Astrocyte of the spinal cord (primary cell): ENCODE results near the gene AHI1.
"Not testable (repeated sequence)": the region's sequence is repeated elsewhere in the genome, so short reads cannot be mapped to it uniquely, and the experiment has no call there.

Experiments used
- DNase-seq: peaks from one replicate; pipeline ENCODE4 v3.0.0; 2011; ENCODE audit warnings: low read depth, low spot score
- H3K4me3 ChIP-seq: 2 replicates; pipeline ENCODE4 v1.5.1; 2011; ENCODE audit warnings: low read depth, mild to moderate bottlenecking, low read length, moderate library complexity
- in situ Hi-C: cut with HindIII; loops from 2 replicates; pipeline ENCODE4 v1.10.0; 2017; ENCODE audit warnings: low sequenced_read_pairs
- TF ChIP-seq, protein P1 (sequence below): IDR thresholded peaks from 2 replicates; pipeline ENCODE4 v1.5.1; 2012; ENCODE audit warnings: low read depth, mild to moderate bottlenecking, low read length, inconsistent platforms

Gene AHI1

DNA sequence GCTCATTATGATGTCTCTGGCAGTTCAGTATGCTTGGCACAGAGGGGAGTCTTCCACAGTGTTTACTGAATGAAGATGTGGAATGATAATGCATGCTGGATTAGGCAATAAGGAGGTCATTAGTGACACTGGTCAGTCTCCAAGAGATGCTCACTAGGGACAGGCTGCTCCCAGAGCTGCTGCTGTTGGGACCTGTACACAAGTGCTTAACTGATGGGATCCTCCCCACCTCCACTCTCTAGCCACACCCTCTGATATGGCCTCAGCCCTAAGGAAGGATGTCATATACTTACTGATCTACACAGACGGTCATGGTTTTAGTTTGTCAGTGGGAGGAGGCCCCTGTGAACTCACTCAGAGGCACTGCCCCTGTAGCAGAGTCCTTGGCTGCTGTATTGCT, 243.1 kb downstream of the AHI1 start:
- in situ Hi-C loops = no loop called here
- TF ChIP-seq, protein P1, sequence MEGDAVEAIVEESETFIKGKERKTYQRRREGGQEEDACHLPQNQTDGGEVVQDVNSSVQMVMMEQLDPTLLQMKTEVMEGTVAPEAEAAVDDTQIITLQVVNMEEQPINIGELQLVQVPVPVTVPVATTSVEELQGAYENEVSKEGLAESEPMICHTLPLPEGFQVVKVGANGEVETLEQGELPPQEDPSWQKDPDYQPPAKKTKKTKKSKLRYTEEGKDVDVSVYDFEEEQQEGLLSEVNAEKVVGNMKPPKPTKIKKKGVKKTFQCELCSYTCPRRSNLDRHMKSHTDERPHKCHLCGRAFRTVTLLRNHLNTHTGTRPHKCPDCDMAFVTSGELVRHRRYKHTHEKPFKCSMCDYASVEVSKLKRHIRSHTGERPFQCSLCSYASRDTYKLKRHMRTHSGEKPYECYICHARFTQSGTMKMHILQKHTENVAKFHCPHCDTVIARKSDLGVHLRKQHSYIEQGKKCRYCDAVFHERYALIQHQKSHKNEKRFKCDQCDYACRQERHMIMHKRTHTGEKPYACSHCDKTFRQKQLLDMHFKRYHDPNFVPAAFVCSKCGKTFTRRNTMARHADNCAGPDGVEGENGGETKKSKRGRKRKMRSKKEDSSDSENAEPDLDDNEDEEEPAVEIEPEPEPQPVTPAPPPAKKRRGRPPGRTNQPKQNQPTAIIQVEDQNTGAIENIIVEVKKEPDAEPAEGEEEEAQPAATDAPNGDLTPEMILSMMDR = no peak
- no peak overlapping the region for H3K4me3 ChIP-seq
- no peak for DNase-seq

DNA sequence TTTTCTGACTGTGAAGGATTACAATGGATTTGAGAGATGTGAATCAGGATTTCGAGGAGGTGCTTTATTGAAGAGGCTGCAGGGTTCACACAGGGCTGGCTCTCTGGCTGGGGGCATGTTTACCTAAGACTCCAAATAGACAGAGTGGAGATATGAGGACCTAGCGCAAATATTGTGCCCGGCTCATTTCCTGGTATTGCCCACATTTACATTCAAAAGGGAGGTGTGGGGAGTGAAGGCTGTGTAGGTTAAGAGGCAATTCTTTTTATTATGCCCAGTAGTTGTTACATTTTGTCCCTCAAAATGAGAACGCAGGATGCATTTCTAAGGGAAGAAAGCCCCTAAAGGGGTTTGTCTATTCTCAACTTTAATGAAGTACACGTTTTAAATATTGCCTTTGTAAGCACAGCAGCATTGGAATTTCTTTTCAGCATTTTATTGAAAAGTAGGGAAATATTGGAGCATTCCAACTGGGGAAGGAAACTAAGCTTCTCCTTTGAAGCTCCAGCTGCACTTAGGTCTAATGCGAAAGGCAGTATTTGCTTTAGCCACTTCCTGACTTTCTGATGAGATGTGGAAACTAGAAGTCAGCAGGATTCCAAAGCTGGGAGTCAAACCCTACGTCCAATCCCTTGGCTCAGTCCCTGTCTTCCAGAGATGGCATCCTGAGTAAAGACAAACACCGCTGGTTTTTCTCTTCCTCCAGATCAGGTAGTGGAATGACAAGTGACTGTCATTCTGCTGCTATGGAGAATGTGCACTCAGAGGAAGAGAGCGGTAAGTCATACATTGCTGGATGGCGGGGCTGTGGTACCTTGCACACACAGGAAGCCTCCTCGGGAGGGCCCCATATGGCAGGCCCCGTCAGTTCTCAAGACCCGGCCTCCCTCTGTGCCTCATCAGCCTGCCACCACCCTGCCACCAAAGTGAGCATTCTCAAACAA, 245.8 kb downstream of the AHI1 start:
- in situ Hi-C loops = no loop called here
- TF ChIP-seq, protein P1 = no peak
- H3K4me3 ChIP-seq = no peak overlapping the region
- peak; percentile 38 for DNase-seq

GRCh38 chr6:135250751-135251497, 246.6 kb downstream of the AHI1 start:
- TF ChIP-seq, protein P1 = no peak
- in situ Hi-C loops = no loop called here
- no peak overlapping the region for H3K4me3 ChIP-seq
- DNase-seq = no peak

DNA sequence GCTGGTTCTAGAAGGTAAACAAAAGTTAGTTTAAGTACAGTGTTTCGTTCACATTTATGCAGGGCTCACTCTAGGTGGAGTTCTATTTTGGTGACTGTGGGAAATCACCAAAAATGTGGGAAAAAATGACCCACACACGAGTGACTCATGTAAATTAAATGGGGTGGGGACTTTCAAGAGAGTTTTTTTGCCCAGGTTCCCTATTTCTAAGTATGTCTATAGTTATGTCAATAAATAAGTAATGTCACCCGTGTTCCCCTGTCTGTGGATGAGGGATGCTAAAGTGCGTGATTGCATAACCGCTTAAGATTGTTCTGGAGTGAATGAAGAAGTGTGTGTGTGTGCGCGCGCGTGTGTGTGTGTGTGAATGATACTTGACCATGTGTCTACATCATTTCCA, 247.3 kb downstream of the AHI1 start:
- DNase-seq = no peak
- TF ChIP-seq, protein P1 = no peak
- in situ Hi-C loops = no loop called here

GRCh38 chr6:135246412-135247012, 251.0 kb downstream of the AHI1 start:
- DNase-seq, in situ Hi-C loops, H3K4me3 ChIP-seq: not testable (repeated sequence)

More for the DNA sequence above, 247.3 kb downstream of the AHI1 start:
- H3K4me3 ChIP-seq = no peak overlapping the region

DNA sequence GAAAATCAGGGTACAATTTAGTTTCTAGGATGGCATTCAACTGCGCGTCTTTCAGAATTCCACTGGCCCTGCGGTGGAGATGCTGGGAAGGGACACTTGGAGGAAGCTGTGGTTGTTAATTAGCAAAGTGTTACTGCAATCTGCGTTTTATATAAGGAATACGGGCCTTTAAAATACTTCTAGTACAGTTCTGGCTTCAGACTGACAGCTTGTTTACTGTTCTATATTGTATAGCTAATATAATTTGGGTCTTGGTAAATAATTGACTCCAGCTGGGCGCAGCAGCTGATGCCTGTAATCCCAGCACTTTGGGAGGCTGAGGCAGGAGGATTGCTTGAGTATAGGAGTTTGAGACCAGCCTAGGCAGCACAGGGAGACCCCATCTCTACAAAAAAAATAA, 252.7 kb downstream of the AHI1 start:
- H3K4me3 ChIP-seq = no peak overlapping the region
- TF ChIP-seq, protein P1 = no peak
- in situ Hi-C loops = no loop called here
- no peak for DNase-seq
